ENCODE data around the gene ESYT2.
"Not testable (repeated sequence)": the region's sequence is repeated elsewhere in the genome, so short reads cannot be mapped to it uniquely, and the experiment has no call there.

Gene ESYT2

GRCh38 chr7:158707610-158708009 is 121.7 kb downstream of the ESYT2 start:
- DNase-seq = no peak

GRCh38 chr7:158706710-158707590 is 122.4 kb downstream of the ESYT2 start:
- DNase-seq = no peak

GRCh38 chr7:158706273-158706704 is 123.0 kb downstream of the ESYT2 start:
- DNase-seq = no peak

GRCh38 chr7:158705234-158705850 is 124.0 kb downstream of the ESYT2 start:
- DNase-seq = no peak

GRCh38 chr7:158704524-158705233 is 124.6 kb downstream of the ESYT2 start, which contains the start of gene NCAPG2:
TSS of gene NCAPG2 (minus strand) at chr7:158704804. CDS start at chr7:158701899, 2,905 bp downstream.
- peak; percentile 98 for DNase-seq

- DNase-seq = not testable (repeated sequence)
These were observed 125.4 kb downstream of the ESYT2 start for GRCh38 chr7:158703679-158704523.

- no peak for DNase-seq
These were observed 126.4 kb downstream of the ESYT2 start for GRCh38 chr7:158702944-158703343.

- DNase-seq = no peak
These were observed 127.1 kb downstream of the ESYT2 start for GRCh38 chr7:158702196-158702595.

- no peak for DNase-seq
These were observed 129.3 kb downstream of the ESYT2 start for GRCh38 chr7:158700008-158700407.

- no peak for DNase-seq
These were observed 130.0 kb downstream of the ESYT2 start for GRCh38 chr7:158699341-158699740.

- DNase-seq = no peak
These were observed 130.6 kb downstream of the ESYT2 start for GRCh38 chr7:158698657-158699195.

GRCh38 chr7:158697597-158697996 is 131.7 kb downstream of the ESYT2 start:
- DNase-seq = not testable (repeated sequence)

- peak; percentile 65 for DNase-seq
These were observed 133.4 kb downstream of the ESYT2 start for GRCh38 chr7:158695726-158696452.

- DNase-seq = no peak
These were observed 134.3 kb downstream of the ESYT2 start for GRCh38 chr7:158695056-158695455.

GRCh38 chr7:158694650-158695049 is 134.7 kb downstream of the ESYT2 start:
- no peak for DNase-seq

GRCh38 chr7:158689488-158689887 is 139.8 kb downstream of the ESYT2 start:
- DNase-seq = no peak

GRCh38 chr7:158687406-158687805 is 141.9 kb downstream of the ESYT2 start:
- no peak for DNase-seq

GRCh38 chr7:158685693-158686092 is 143.6 kb downstream of the ESYT2 start:
- no peak for DNase-seq

GRCh38 chr7:158684329-158684728 is 145.0 kb downstream of the ESYT2 start:
- no peak for DNase-seq

- no peak for DNase-seq
These were observed 145.8 kb downstream of the ESYT2 start for GRCh38 chr7:158683541-158683940.

GRCh38 chr7:158682456-158682855 is 146.9 kb downstream of the ESYT2 start:
- no peak for DNase-seq

All from CD4-positive, alpha-beta T cell treated with Interferon gamma for 1 hour (primary cell).